GM21717 (cell line): ENCODE data around the gene NR2E1.

ENCODE experiments used
- ATAC-seq: cut with Tn5 transposase; IDR thresholded peaks from one replicate; pipeline ENCODE4 v1.9.1; 2021; ENCODE audit warnings: mild to moderate bottlenecking, moderate library complexity; ENCODE audit not compliant: unreplicated experiment

Gene NR2E1

DNA sequence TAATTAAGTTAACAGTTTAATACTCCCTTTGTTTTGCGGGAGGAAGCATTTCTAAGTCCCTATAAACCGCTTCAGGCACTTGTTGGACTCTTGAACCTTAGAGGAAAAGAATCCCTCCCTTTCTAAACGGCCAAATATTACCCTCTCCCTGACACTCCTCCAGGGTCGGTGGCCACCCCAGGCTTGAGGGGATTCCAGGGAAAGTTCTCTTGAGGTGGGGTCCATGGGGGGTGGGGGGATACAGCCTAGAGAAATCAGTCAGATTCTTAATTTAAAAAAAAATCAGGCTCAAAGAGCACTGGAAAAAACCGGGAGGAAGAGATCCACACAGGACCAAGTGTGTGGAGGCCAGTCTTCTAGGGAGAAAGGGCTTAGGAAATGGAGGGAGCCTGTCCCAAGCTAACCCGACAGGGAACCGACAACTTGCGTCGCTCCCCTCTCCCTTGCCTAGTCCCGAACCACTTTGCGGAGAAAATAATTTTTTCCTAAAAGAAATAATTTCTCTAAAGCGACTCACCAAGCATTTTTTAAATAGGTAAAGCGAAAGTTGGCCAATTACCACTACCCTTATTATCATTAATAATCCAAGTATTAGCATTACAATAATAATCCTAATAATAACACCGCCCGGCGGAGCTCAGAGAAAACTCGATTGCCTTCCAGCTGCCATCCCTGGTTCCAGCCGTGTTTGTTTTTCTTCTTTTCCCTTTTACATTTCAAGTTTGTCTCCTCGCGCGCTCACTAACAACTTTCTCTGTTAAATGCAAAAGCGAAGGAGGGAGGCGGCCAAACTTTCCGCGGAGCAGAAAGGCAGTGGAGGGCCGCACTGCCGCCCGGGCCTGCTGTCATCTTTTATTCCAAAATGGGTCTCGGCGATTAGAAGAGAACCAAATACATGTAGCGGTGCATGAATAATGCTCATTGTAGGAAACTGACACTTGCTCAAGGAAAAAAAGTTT, 4.8 kb downstream of the NR2E1 start:
- no peak for ATAC-seq

DNA sequence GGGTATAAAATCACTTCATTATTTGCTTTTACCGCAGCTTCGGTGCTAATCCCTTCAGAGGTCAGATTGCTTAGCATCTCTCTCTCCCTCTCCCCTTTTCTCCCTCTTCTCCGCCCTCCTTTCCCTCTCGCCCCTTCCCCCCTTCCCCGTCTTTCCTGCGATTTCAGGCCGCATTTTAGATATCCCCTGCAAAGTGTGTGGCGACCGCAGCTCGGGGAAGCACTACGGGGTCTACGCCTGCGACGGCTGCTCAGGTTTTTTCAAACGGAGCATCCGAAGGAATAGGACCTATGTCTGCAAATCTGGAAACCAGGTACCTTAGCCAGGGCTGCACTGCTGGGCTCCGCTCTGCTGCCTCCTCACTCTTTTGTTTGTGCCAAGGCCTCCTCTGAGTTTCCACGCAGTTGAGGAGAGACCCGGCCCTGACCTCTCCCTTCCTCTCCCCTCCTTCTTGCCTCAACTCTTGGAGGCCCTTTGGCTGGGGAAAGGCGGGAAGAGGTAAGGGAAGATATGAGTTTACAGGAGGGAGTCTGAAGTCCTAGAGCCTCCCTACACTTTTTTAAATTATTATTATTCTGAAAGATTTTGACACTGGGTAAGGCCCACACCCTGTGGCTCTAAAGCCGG, 5.6 kb downstream of the NR2E1 start:
- no peak for ATAC-seq

DNA sequence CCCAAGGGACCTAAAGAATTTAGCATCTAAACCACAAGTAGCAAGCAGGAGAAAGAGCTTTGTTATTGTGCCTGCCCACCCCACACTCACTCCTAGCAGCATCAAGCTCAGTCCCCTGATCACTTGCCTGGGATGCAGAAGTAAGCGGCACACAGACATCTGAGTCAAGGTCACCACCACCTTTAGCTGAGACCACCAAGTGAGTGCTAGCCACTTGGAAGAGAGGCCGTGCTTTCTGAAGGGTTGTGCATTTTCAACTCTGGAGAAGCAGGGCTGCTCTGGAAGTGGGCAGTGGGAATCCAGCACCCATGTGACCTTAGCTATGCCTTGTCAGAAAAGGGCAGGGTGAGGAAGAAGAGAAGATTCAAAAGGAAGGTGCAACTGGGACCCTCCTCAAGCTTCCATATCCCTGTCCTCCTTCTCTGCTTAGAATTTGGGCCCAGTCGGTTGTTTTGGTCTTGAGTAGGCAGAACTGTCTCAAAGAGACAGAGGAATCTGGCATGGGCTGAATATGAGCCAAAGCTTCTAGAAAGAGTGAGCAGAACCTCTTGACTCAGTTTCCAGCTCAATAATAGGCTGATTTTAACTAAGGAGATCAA, 6.2 kb downstream of the NR2E1 start:
- ATAC-seq, result no peak

DNA sequence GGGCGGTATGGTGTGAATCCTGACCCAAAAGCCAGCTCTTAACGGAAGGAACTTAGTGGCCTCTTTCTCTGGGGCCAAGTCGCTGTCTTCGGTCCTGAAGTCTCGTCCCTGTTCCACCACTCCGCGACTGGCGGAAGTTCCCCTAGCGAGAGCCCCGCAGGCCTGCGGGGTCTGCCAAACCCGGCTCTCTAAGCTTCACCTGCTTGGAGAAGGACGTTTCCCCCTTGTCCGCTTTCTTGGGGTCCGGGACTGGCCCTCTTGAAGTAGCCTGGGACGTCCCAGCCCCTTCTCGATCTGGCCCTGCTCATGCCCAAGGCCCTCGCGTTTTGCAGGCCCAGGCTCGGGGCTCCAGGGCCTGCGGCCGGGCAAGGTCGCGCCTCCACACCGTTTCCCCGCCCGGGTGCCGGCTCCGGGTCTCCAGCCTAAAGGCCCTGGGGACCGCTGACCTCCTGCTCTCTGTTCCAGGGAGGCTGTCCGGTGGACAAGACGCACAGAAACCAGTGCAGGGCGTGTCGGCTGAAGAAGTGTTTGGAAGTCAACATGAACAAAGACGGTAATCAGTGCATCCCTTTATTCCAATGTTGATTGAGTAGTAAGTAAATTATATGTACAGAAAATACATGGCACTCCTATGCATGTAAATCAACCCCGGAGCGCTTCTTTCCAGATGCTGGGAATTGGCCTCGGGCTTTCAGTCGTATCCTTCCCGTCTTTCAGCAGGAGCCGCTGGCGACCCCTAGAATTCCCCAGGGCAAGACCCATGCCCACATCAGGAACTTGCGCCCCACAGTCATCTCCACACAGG, 8.8 kb downstream of the NR2E1 start:
- ATAC-seq, result no peak

DNA sequence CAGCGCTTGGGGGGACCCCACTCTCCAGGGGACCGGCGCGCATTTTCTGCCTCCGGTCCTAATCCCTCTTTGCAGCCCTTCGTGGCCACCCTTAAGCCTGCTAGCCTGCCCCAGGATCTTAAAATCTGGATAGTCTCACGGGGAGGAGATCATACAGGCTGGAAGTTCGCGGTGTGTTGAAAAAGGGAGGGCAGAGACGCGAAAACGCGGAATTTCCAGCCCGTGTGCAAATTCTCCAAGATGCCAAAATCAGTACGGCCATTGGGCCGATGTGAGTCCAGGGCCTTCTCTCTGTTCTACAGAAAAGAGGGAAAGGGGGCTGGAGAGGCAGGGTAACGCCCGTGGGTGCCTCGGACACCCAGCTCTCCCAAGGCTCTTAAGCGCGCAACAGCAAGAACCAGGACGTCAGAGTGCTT, 9.4 kb downstream of the NR2E1 start:
- ATAC-seq, result no peak

DNA sequence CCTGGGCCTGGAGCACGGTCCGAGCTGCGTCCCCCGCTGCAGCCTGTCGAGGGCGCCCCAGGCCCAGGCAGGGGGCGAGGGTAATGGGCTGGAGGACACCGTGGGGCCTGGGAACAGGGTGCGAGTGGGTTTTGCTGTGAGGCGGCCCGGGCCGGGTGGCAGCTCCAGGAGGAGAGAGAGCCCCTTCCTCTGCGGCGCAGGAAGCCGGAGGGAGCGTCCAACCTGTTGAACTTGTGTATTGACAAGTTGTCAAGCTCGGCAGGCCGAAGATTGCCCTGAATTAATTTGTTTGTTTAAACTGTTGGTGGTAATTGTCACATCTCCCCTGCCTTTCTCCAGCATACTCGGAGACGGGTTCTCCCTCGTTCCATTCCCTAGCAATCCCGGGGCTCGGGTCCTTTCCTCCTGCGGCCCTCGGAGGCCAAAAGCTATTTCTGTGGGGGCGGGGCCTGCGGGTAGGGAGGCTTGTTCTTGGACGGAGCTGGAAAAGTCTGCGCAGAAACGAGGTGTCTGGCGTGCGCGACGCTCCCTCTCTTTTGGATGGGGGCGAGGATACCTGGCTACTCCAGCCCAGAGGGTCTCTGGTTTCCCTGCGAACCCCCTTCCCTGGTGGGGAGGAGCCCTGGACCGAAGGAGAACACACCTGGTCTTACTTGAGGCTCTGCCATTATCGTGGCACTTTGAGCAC, 9.9 kb downstream of the NR2E1 start:
- ATAC-seq, result no peak

DNA sequence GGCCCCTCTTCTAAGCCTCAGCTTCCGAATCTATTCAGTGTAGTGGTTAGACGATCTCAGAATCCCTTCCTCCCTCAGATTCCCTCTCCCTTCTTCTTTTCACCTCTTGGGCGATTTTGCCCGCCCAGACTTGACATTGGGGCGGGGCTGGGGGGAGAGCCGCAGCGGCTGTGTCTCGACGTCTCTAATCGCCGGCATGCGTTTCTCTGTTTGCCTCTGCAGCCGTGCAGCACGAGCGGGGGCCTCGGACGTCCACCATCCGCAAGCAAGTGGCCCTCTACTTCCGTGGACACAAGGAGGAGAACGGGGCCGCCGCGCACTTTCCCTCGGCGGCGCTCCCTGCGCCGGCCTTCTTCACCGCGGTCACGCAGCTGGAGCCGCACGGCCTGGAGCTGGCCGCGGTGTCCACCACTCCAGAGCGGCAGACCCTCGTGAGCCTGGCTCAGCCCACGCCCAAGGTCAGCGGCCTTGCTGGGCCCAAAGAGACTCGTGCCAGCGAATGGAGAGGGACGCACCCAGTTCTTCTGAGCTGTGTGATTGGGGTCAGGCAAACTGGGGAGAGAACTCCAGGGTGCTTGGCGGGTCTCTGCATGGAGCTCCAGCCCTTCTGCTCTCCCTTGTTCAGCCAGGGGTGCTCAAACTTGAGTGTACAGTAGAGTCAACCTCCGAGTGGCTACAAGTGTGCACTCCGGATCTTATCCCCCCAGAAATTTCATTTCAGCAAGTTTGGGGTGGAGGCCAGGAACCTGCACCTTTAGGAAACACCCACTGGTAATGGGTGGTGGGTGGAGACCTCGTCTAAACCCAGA, 10.7 kb downstream of the NR2E1 start:
- ATAC-seq, result no peak

DNA sequence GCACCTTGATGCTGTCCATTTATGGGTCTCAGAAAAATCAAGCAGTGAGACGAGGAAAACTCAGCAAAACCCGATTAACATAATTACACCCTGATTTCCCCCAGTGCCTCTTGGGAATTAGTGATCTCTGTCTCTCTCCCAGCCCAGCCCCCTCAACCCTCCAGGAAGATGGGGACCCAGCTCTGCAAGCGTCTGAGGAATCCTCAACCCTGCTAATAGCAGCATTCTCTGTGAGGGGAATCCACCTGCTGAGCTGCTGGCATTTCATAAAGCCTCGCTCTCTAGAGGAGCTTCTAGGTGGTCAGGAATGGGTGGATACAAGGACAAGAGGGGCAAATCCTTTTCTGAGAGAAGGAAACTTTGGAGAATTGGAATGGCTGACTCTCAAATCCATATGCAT, 13.9 kb downstream of the NR2E1 start:
- no peak for ATAC-seq

DNA sequence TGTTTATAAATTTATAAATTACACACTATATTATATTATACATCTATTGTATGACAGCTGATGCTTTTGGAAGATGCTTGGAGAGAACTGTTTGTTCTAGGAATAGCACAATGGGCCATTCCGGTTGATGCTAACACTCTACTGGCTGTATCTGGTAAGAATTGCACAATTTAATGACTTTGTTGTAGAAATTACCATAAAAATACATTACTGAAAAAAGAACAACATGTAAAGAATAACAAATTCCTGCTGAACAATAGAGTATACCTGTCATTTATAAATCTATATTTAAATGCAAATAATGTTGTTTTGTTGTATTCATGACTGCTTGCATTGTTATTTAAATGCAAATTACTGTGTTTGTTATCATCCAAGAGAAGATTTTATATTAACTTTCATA, 14.4 kb downstream of the NR2E1 start:
- no peak for ATAC-seq

DNA sequence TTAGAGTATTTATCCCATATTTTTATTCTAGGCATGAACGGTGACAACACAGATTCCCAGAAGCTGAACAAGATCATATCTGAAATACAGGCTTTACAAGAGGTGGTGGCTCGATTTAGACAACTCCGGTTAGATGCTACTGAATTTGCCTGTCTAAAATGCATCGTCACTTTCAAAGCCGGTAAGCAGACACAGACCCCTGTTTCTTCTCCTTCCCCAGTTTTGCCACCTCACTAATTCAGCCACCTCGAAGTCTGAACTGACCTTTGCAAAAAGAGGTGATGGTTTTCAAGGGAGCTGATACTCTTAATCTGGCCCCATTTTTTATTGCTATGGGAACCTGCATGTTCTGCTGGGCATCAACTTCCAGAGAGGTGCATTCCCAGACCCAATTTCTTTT, 15.0 kb downstream of the NR2E1 start:
- no peak for ATAC-seq

DNA sequence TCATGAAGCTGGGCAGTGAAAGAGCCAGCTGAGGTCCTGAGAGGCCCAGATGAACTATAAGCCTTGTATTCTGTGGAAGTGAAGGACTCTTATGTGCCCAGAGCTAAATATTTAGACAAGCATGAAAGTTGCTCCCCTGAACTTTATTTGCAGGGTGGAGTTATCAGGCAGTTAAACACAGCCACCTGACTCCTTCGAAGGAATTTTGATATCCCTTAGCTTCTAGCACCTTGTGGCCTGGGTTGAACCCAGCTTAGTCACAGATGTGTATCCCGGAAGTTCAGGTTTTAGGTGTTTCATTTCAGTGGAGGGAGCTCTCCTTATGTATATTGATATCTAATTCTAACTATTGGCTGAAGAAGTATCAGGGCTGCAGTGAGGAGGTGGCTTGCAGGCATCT, 20.4 kb downstream of the NR2E1 start:
- no peak for ATAC-seq

DNA sequence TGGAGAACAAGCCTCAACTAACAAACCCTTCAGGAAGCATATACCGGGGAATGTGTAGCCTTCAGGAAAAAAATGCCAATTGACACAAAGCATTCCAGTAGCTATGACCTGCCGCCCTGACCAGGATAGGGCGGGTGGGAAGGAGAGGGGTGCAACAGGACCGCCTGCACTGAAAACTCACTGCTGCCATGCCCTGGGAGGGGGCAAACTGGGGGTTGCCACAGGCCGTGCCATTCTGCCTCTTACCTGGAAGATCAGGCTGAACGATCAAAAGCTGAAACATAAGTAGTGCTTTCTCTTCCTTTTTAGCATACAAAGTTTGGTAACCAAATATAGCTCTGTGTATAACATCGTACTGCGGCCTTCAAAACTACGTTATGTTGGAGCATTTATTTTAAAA, 21.7 kb downstream of the NR2E1 start:
- ATAC-seq, result no peak

DNA sequence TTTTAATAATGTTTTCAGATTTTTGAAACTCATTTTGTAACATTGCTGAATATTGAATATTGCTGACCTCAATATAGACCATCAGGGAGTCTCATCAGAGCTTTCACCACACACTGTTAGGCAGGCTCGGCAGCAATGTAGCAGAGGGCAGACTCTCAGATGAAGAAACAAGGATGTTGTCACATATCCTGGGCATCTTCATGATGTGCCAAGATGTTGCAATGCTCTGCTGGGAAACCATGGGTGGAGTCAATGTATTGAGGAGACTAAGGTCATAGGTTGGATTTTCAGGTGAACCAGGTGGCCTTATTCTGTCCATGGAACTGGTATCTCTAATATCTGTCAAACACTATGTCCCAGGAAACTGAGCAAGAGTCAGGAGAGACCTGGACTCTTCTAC, 27.3 kb downstream of the NR2E1 start:
- no peak for ATAC-seq

DNA sequence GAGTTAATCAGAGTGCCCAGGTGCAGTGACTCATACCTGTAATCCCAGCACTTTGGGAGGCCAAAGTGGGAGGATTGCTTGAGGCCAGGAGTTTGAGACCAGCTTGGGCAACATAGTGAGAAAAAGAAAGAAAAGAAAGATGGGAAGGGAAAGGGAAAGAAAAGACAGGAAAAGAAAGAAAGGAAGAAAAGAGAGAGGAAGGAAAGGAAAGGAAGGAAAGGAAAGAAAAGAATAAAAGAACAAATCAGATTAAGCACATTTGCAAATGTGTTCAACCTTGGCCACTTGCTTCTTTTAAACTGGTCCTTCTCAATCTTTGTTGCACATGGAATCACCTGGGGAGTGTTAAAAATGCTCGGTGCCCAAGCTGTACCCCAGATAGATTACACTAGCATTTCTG, 28.0 kb downstream of the NR2E1 start:
- ATAC-seq, result no peak

DNA sequence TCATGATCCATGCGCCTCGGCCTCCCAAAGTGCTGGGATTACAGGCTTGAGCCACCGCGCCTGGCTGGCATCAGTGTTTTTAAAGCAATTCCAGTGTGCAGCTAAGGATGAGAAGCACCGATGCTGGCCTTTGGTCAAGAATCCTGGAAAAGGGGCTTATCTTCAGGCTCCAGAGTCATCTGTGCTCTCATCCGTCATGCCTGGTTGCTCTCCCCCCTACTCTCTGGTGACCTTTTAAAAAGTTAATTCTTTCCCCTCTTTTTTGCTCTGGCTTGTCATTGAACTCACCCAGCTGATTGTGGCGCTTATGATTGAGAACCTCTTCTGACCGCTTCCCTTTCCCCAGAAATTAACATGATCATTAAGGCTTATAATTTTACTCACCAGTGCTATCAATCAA, 28.7 kb downstream of the NR2E1 start:
- ATAC-seq, result no peak

DNA sequence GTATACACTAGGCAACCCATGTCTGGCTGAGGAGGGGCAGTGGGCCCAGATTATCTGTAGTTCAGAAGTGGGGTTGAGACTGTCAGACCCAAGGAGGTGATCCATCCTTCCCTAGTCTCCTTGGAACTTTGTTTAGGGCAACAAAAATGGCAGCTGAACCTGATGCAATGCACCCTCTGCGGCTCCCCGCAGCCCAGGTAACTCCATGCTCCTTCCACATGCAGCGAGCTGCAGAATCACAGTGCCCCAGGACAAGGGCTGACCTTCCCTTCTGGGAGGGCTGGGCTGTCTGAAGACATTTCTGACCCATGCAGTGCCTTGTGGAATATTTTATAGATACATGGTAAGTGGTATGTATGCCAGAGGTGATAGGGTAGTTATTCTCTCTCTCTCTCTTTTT, 29.4 kb downstream of the NR2E1 start:
- ATAC-seq, result no peak

DNA sequence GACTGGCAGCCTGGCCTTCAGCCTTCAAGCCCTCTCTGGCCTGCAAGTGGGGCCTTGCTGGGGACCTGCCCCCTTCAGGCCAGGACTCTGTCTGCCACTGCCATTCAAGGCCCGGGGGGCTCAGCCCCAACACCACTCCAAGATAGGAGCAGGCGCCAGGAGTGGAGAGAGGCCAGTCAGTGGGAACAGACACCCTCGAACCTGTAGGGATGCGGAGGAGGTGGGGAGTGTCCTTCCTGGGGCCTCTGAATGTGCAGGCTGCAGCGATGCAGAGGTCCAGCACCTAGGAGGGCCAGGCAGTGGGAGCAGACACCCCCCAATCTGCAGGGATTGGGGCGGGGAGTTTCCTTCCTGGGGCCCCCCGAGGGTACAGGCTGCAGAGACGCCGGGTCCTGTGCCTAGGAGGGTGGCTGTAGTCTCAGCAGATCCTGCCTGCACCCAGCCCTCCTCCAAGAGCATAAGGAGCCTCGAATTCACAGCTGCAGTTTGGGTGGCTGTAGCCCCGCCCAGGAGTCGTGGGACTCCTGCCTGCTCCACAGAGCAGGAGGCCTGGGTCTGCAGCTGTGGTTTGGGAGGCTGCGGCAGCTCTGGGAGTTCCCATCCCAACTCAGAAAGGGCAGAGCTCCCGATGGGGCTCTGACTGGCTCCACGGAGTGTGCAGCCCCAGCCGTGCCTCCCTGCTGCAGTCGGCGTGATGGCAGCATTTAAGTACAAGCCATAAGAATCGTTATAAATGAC, 33.1 kb downstream of the NR2E1 start:
- no peak for ATAC-seq

DNA sequence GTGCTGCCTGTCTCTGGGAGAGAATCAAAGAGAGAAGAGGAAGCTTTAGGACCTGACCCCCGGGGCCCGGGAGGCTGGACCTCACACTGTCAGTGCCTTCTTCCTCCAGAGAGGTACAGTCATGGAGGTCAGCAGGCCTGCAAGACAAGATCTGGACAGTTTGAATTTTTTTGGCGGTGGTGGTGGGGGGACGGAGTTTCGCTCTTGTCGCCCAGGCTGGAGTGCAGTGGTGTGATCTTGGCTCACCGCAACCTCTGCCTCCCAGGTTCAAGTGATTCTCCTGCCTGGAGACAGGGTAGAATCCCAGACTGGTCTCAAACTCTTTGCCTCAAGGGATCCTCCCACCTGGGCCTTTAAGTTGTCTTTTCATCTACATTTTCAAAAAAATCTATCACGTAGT, 34.4 kb downstream of the NR2E1 start:
- no peak for ATAC-seq

DNA sequence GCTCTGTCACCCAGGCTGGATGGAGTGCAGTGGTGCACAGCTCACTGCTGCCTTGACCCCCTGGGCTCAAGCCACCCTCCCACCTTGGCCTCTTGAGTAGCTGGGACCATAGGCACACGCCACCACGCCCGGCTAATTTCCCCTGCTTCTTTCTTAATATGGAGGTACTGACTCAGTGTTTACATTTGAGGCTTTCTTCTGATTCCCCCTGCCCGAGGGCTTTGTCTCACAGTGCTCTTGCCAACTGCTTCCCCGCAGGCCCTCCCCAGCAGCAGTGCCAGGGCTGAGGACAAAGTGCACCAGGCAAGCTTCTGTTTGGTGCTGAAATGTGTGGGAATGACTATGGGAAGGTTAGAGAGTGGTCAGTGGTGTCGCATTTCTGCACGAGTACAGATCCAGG, 34.8 kb downstream of the NR2E1 start:
- no peak for ATAC-seq
